ENCODE results near the gene CLDND1.

CLDND1 gene

DNA sequence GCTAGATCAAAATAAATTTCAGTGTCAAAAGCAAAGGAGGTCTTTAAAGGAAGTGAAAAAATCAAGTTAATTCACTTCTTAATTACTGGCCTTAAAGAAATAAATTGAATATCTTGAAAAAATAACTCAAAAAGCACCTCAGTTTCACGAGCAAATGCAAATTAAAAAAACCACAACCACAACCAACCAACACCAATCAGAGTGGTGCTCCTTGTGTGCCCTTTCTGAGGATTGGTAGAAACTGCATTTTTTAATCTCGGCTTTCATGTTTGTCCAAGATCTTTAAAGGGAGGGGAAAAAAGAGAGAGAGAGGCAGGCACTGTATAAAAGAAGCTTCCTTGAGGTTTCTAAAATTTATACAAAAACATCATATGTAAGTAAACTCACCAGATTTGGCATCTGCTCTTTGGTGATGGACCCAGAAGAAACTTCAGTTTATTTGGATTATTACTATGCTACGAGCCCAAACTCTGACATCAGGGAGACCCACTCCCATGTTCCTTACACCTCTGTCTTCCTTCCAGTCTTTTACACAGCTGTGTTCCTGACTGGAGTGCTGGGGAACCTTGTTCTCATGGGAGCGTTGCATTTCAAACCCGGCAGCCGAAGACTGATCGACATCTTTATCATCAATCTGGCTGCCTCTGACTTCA lies 9.0 kb upstream of the CLDND1 start, which contains the start of gene GPR15:
Gene GPR15, plus strand, starts transcription at position 357 of the 653 bp plus-strand sequence. Its CDS starts 56 bp downstream, at position 413.
- H3K36me3 ChIP-seq (ENCODE audit: control insufficient read depth, insufficient read depth, low read length), result no peaks in the 10 kb centered on the region
- H3K9me3 ChIP-seq (ENCODE audit: control insufficient read depth, insufficient read depth, low read length), result no peaks in the 10 kb centered on the region
- peaks cover 8% of the 10 kb centered on the region for H3K4me1 ChIP-seq (ENCODE audit: control insufficient read depth, insufficient read depth, low read length)
- H3K4me3 ChIP-seq (ENCODE audit: low read depth, low read length), result no peak within 1 kb of the TSS
- H3K9ac ChIP-seq (ENCODE audit: low read depth, low read length), result no peak within 1 kb of the TSS
- no peaks in the 10 kb centered on the region for H3K27me3 ChIP-seq (ENCODE audit: control insufficient read depth, insufficient read depth, low read length)
- no peak within 1 kb of the TSS for H3K27ac ChIP-seq (ENCODE audit: low read depth, low read length)

DNA sequence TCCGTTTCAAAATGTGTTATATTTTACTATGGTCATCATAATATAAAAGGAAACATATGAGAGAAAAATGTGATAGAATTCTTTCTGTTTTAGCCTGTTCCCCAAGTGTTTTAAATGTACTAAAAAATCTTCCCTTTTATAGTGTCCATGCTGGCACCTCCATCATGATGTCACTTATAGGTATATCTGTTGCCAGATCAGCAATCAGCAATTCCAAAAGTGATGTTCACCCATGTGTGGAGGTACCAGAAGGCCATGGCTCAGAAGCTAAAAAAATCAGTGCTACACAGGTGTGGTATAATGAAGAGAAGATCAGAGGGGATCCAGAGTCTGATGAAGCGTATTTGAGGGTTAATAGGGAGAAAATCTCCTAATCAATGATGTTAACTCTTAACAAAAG lies 8.0 kb upstream of the CLDND1 start:
- no peak overlapping the region for H3K27ac ChIP-seq (ENCODE audit: low read depth, low read length)
- no peak overlapping the region for H3K9ac ChIP-seq (ENCODE audit: low read depth, low read length)
- H3K4me1 ChIP-seq (ENCODE audit: control insufficient read depth, insufficient read depth, low read length), result peaks cover 5% of the 10 kb centered on the region
- H3K9me3 ChIP-seq (ENCODE audit: control insufficient read depth, insufficient read depth, low read length), result no peaks in the 10 kb centered on the region
- no peaks in the 10 kb centered on the region for H3K36me3 ChIP-seq (ENCODE audit: control insufficient read depth, insufficient read depth, low read length)
- H3K27me3 ChIP-seq (ENCODE audit: control insufficient read depth, insufficient read depth, low read length), result no peaks in the 10 kb centered on the region
- no peak overlapping the region for H3K4me3 ChIP-seq (ENCODE audit: low read depth, low read length)

- Histone ChIP-seq H3K36me3 (ENCODE audit: control insufficient read depth, insufficient read depth, low read length) (no peaks in the 10 kb centered on the region), H3K4me3 (ENCODE audit: low read depth, low read length) (no peak overlapping the region), H3K27ac (ENCODE audit: low read depth, low read length) (no peak overlapping the region), H3K9me3 (ENCODE audit: control insufficient read depth, insufficient read depth, low read length) (no peaks in the 10 kb centered on the region), H3K27me3 (ENCODE audit: control insufficient read depth, insufficient read depth, low read length) (no peaks in the 10 kb centered on the region), H3K9ac (ENCODE audit: low read depth, low read length) (no peak overlapping the region), H3K4me1 (ENCODE audit: control insufficient read depth, insufficient read depth, low read length) (peaks cover 5% of the 10 kb centered on the region)
Observed at GRCh38 chr3:98529856-98530459, 7.3 kb upstream of the CLDND1 start.

GRCh38 chr3:98528474-98529346 lies 6.0 kb upstream of the CLDND1 start:
- Histone ChIP-seq H3K4me3 (ENCODE audit: low read depth, low read length) (no peak overlapping the region), H3K36me3 (ENCODE audit: control insufficient read depth, insufficient read depth, low read length) (no peaks in the 10 kb centered on the region), H3K4me1 (ENCODE audit: control insufficient read depth, insufficient read depth, low read length) (peaks cover 5% of the 10 kb centered on the region), H3K27me3 (ENCODE audit: control insufficient read depth, insufficient read depth, low read length) (no peaks in the 10 kb centered on the region), H3K9me3 (ENCODE audit: control insufficient read depth, insufficient read depth, low read length) (no peaks in the 10 kb centered on the region), H3K9ac (ENCODE audit: low read depth, low read length) (no peak overlapping the region), H3K27ac (ENCODE audit: low read depth, low read length) (no peak overlapping the region)

DNA sequence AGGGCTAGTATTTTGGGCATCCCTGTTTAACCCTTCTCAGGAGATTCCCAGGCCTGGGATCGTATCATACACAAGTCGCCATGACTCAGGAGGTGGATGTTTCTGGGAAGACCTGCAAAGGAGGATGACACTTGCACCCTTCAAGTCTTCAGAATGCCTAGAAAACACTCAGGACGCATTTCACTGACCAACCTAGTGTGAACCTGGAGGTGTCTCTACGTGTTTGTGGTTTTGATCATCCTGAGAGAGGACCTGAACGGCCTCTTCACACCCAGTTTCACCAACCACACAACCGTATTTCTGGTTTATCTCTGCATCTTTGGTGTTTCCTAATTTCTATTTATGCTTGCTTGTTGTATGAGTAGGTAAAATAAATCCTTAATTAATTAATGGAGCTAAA lies 2.8 kb upstream of the CLDND1 start:
- no peaks in the 10 kb centered on the region for H3K27me3 ChIP-seq (ENCODE audit: control insufficient read depth, insufficient read depth, low read length)
- H3K36me3 ChIP-seq (ENCODE audit: control insufficient read depth, insufficient read depth, low read length), result peaks cover 5% of the 10 kb centered on the region
- no peaks in the 10 kb centered on the region for H3K9me3 ChIP-seq (ENCODE audit: control insufficient read depth, insufficient read depth, low read length)
- H3K9ac ChIP-seq (ENCODE audit: low read depth, low read length), result no peak overlapping the region
- peaks cover 14% of the 10 kb centered on the region for H3K4me1 ChIP-seq (ENCODE audit: control insufficient read depth, insufficient read depth, low read length)
- no peak overlapping the region for H3K27ac ChIP-seq (ENCODE audit: low read depth, low read length)
- no peak overlapping the region for H3K4me3 ChIP-seq (ENCODE audit: low read depth, low read length)

GRCh38 chr3:98521897-98522543 lies 682 bp downstream of the CLDND1 start:
- Histone ChIP-seq H3K27me3 (ENCODE audit: control insufficient read depth, insufficient read depth, low read length) (no peaks in the 10 kb centered on the region), H3K27ac (ENCODE audit: low read depth, low read length) (peak overlapping the region; percentile 94), H3K36me3 (ENCODE audit: control insufficient read depth, insufficient read depth, low read length) (peaks cover 40% of the 10 kb centered on the region), H3K9me3 (ENCODE audit: control insufficient read depth, insufficient read depth, low read length) (no peaks in the 10 kb centered on the region), H3K4me1 (ENCODE audit: control insufficient read depth, insufficient read depth, low read length) (peaks cover 23% of the 10 kb centered on the region), H3K4me3 (ENCODE audit: low read depth, low read length) (peak overlapping the region; percentile 99), H3K9ac (ENCODE audit: low read depth, low read length) (peak overlapping the region; percentile 86)

- H3K9me3 ChIP-seq (ENCODE audit: control insufficient read depth, insufficient read depth, low read length), result no peaks in the 10 kb centered on the region
- peaks cover 23% of the 10 kb centered on the region for H3K4me1 ChIP-seq (ENCODE audit: control insufficient read depth, insufficient read depth, low read length)
- H3K4me3 ChIP-seq (ENCODE audit: low read depth, low read length), result no peak overlapping the region
- no peaks in the 10 kb centered on the region for H3K27me3 ChIP-seq (ENCODE audit: control insufficient read depth, insufficient read depth, low read length)
- H3K36me3 ChIP-seq (ENCODE audit: control insufficient read depth, insufficient read depth, low read length), result peaks cover 64% of the 10 kb centered on the region
- no peak overlapping the region for H3K27ac ChIP-seq (ENCODE audit: low read depth, low read length)
- H3K9ac ChIP-seq (ENCODE audit: low read depth, low read length), result no peak overlapping the region
Observed at GRCh38 chr3:98519351-98519750, 3.4 kb downstream of the CLDND1 start.

DNA sequence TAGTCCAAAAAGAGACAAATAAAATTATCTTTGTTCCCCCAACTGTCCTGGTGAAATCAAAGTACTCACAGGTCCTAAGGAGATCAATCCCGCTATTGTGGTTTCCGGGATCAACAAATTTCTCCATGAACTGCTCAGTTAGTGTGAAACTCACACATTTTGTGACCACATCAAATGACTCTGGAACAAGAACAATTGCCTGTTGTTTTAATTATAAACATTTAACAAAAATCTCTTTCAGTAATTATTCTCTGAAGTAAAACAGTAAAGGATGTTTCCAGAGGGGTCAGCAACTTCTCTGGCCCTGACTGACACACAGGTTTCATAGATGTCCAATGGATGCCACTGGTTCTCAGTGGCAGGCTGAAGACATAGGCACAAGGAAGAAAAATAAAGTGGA lies 3.9 kb downstream of the CLDND1 start:
- peaks cover 64% of the 10 kb centered on the region for H3K36me3 ChIP-seq (ENCODE audit: control insufficient read depth, insufficient read depth, low read length)
- no peak overlapping the region for H3K27ac ChIP-seq (ENCODE audit: low read depth, low read length)
- H3K9ac ChIP-seq (ENCODE audit: low read depth, low read length), result no peak overlapping the region
- no peaks in the 10 kb centered on the region for H3K27me3 ChIP-seq (ENCODE audit: control insufficient read depth, insufficient read depth, low read length)
- peaks cover 23% of the 10 kb centered on the region for H3K4me1 ChIP-seq (ENCODE audit: control insufficient read depth, insufficient read depth, low read length)
- H3K9me3 ChIP-seq (ENCODE audit: control insufficient read depth, insufficient read depth, low read length), result no peaks in the 10 kb centered on the region
- H3K4me3 ChIP-seq (ENCODE audit: low read depth, low read length), result no peak overlapping the region

DNA sequence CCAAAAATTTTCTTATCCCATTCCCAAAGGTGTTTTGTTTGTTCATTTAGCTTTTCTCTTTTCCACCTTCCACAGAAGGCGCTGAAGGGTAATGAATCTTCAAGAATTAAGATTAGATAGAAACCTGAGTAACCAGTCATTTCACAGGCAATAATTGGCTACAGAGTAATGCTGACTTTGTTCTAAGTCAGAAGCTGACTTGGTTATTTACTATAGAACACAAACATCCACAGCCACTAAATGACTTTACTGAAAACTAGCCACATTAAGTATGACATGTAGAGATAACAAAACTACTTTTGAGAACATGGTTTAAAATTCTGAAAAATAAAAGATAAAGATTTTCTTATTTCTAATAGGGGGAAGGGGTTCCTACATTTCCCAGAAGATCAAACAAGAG lies 7.8 kb downstream of the CLDND1 start:
- Histone ChIP-seq H3K9me3 (ENCODE audit: control insufficient read depth, insufficient read depth, low read length) (no peaks in the 10 kb centered on the region), H3K36me3 (ENCODE audit: control insufficient read depth, insufficient read depth, low read length) (peaks cover 53% of the 10 kb centered on the region), H3K27me3 (ENCODE audit: control insufficient read depth, insufficient read depth, low read length) (no peaks in the 10 kb centered on the region), H3K27ac (ENCODE audit: low read depth, low read length) (no peak overlapping the region), H3K9ac (ENCODE audit: low read depth, low read length) (no peak overlapping the region), H3K4me1 (ENCODE audit: control insufficient read depth, insufficient read depth, low read length) (peaks cover 14% of the 10 kb centered on the region), H3K4me3 (ENCODE audit: low read depth, low read length) (no peak overlapping the region)

- H3K4me1 ChIP-seq (ENCODE audit: control insufficient read depth, insufficient read depth, low read length), result peaks cover 14% of the 10 kb centered on the region
- no peak overlapping the region for H3K27ac ChIP-seq (ENCODE audit: low read depth, low read length)
- no peaks in the 10 kb centered on the region for H3K27me3 ChIP-seq (ENCODE audit: control insufficient read depth, insufficient read depth, low read length)
- no peak overlapping the region for H3K9ac ChIP-seq (ENCODE audit: low read depth, low read length)
- H3K9me3 ChIP-seq (ENCODE audit: control insufficient read depth, insufficient read depth, low read length), result no peaks in the 10 kb centered on the region
- peaks cover 41% of the 10 kb centered on the region for H3K36me3 ChIP-seq (ENCODE audit: control insufficient read depth, insufficient read depth, low read length)
- no peak overlapping the region for H3K4me3 ChIP-seq (ENCODE audit: low read depth, low read length)
Observed at GRCh38 chr3:98513736-98514135, 9.0 kb downstream of the CLDND1 start.
